Measurements from ENCODE around the gene TMEM225B. TPM values are rescaled to one million over a fixed set of nuclear protein-coding genes. Genes with fewer than 3 reads are reported as not detected.

Gene TMEM225B
- total RNA-seq, 1 donor from 2014 or later = 0.30 TPM

GRCh38 chr7:99622596-99622995 lies 24.5 kb downstream of the TMEM225B start:
- intact Hi-C loops (cut with DNase I) = no loop called here
- no peak for ATAC-seq
- H3K27ac ChIP-seq = no peak overlapping the region
- peaks cover 93% of the 10 kb centered on the region for H3K36me3 ChIP-seq
- H3K4me3 ChIP-seq = no peak overlapping the region
- TF ChIP-seq, protein P1, sequence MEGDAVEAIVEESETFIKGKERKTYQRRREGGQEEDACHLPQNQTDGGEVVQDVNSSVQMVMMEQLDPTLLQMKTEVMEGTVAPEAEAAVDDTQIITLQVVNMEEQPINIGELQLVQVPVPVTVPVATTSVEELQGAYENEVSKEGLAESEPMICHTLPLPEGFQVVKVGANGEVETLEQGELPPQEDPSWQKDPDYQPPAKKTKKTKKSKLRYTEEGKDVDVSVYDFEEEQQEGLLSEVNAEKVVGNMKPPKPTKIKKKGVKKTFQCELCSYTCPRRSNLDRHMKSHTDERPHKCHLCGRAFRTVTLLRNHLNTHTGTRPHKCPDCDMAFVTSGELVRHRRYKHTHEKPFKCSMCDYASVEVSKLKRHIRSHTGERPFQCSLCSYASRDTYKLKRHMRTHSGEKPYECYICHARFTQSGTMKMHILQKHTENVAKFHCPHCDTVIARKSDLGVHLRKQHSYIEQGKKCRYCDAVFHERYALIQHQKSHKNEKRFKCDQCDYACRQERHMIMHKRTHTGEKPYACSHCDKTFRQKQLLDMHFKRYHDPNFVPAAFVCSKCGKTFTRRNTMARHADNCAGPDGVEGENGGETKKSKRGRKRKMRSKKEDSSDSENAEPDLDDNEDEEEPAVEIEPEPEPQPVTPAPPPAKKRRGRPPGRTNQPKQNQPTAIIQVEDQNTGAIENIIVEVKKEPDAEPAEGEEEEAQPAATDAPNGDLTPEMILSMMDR (IDR thresholded peaks at IDR 0.05) = no peak
- H3K9me3 ChIP-seq = no peaks in the 10 kb centered on the region
- H3K27me3 ChIP-seq (ENCODE audit: low read depth) = no peaks in the 10 kb centered on the region
- peaks cover 5% of the 10 kb centered on the region for H3K4me1 ChIP-seq
- no peak for DNase-seq

GRCh38 chr7:99623091-99623693 lies 25.1 kb downstream of the TMEM225B start:
- DNase-seq = no peak
- H3K4me1 ChIP-seq = no peaks in the 10 kb centered on the region
- H3K27me3 ChIP-seq (ENCODE audit: low read depth) = no peaks in the 10 kb centered on the region
- H3K4me3 ChIP-seq = no peak overlapping the region
- peaks cover 99% of the 10 kb centered on the region for H3K36me3 ChIP-seq
- TF ChIP-seq, protein P1 (IDR thresholded peaks at IDR 0.05) = no peak
- intact Hi-C loops (cut with DNase I) = no loop called here
- no peak for ATAC-seq
- no peak overlapping the region for H3K27ac ChIP-seq
- H3K9me3 ChIP-seq = no peaks in the 10 kb centered on the region

- Histone ChIP-seq H3K27ac (no peak overlapping the region), H3K4me3 (no peak overlapping the region), H3K9me3 (no peaks in the 10 kb centered on the region), H3K36me3 (peaks cover 100% of the 10 kb centered on the region), H3K27me3 (ENCODE audit: low read depth) (no peaks in the 10 kb centered on the region), H3K4me1 (no peaks in the 10 kb centered on the region)
- intact Hi-C loops (cut with DNase I) = no loop called here
- ATAC-seq (no peak), DNase-seq (no peak)
- TF ChIP-seq, protein P1 (IDR thresholded peaks at IDR 0.05) = no peak
Measured at GRCh38 chr7:99623702-99624447, 25.8 kb downstream of the TMEM225B start.

DNA sequence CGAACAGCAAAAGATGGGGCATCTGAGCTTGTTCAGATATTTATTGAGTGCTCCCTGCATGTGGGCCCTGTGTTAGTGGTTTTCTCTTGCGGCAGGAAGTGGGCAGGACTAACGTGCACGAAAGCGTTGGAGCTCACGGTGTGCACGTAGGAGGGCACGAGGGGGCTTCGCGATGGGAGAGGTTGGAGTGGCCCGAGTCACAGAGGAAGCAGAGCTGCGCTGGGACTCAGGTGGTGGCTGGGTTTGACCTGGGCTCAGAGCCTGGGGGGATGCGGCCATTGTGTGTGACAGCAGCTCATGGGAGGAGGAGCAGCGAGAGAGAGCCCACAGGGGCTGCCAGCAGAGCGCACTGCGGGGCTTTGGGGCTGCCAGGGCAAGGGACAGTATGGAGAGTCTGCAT lies 26.4 kb downstream of the TMEM225B start:
- Histone ChIP-seq H3K9me3 (no peaks in the 10 kb centered on the region), H3K4me1 (no peaks in the 10 kb centered on the region), H3K4me3 (no peak overlapping the region), H3K27ac (no peak overlapping the region), H3K36me3 (peaks cover 100% of the 10 kb centered on the region), H3K27me3 (ENCODE audit: low read depth) (no peaks in the 10 kb centered on the region)
- DNase-seq = no peak
- intact Hi-C loops (cut with DNase I) = no loop called here
- TF ChIP-seq, protein P1 (IDR thresholded peaks at IDR 0.05) = no peak
- peak; percentile 30 to 40 for ATAC-seq

GRCh38 chr7:99625321-99625720 lies 27.3 kb downstream of the TMEM225B start:
- no peaks in the 10 kb centered on the region for H3K27me3 ChIP-seq (ENCODE audit: low read depth)
- H3K4me1 ChIP-seq = no peaks in the 10 kb centered on the region
- no peaks in the 10 kb centered on the region for H3K9me3 ChIP-seq
- TF ChIP-seq, protein P1 (IDR thresholded peaks at IDR 0.05) = no peak
- H3K4me3 ChIP-seq = no peak overlapping the region
- DNase-seq (no peak), ATAC-seq (no peak)
- H3K27ac ChIP-seq = no peak overlapping the region
- intact Hi-C loops (cut with DNase I) = no loop called here
- peaks cover 100% of the 10 kb centered on the region for H3K36me3 ChIP-seq

Measured in lower lobe of right lung (tissue), 2 donors.